ENCODE data around the gene GMFB. TPM values are rescaled to one million over a fixed set of nuclear protein-coding genes. Genes with fewer than 3 reads are reported as not detected.

The GMFB gene
- polyA plus RNA-seq, 2 of the 4 experiments (the other 2 are of a cell fraction) = 45.5 to 66.7 TPM

DNA sequence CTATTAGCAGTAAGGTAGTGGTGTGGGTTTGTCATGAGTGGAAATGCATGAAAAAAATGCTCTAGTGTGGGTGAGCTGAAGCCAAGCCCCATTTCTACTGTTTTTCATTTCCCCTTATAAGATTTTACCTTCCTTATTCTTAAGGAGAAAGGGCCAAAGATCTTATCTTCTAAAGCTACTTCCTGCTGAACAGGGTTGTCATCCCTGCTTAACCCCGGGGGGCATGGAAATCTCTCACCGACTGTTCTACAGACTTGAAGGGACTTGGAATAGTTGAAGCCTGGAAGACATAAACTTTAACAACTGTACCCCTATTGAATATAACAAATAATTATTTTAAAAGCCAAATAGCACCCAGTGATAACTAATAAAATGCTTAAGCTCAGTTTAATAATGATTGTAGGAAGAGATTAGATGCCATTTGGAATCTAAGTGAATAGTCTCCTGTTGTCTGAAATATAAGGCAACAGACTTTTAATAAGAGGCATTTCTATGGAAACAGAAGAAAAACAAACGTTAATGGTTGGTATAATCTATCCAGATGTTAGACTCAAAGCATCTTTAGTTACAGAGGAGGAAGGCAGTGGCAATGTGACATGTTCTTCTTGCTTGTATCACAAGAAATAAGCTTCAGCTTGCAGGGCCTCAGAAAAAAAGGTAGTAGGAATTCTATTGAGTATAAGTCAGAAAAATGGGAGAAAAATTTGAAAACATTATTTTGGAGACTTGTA is 1.8 kb upstream of the GMFB start:
- POLR2A ChIA-PET = no interaction called here
- Histone ChIP-seq H3K9me3 (no peaks in the 10 kb centered on the region), H3K27ac (no peak overlapping the region), H3K4me1 (peaks cover 18% of the 10 kb centered on the region; the same call in 2 of the 3 replicates), H3K4me3 (no peak overlapping the region), H3K4me2 (no peak overlapping the region)
- no peak for ATAC-seq
- CTCF ChIA-PET = interaction anchor here (1.2 to 8.0 kb wide), 2 partner anchors 10 to 18 kb away, joined by 4 to 66 read pairs; partner anchors contain the start of gene CGRRF1
- DNase-seq (ENCODE audit: low read depth in 1 of 2, low spot score in 1 of 2) = no peak
- FAIRE-seq = no peak
- WGBS (ENCODE audit: missing lambda C conversion rate) = 61% methylated on average over 3 of the region's 3 CpGs
- TF ChIP-seq JUNB (IDR thresholded peaks at IDR 0.05) = no peak
- no peak for TF ChIP-seq NPAS2 (CRISPR knock-in tag; IDR thresholded peaks at IDR 0.05; ENCODE audit: borderline replicate concordance)
- TF ChIP-seq HOXB5 (CRISPR knock-in tag; IDR thresholded peaks at IDR 0.05) = no peak
- TF ChIP-seq, protein P1, sequence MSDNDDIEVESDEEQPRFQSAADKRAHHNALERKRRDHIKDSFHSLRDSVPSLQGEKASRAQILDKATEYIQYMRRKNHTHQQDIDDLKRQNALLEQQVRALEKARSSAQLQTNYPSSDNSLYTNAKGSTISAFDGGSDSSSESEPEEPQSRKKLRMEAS (IDR thresholded peaks at IDR 0.05) = no peak
- no peak for TF ChIP-seq JUN (IDR thresholded peaks at IDR 0.05)
- TF ChIP-seq ZC3H11A (IDR thresholded peaks at IDR 0.05) = no peak
- TF ChIP-seq, protein P2, sequence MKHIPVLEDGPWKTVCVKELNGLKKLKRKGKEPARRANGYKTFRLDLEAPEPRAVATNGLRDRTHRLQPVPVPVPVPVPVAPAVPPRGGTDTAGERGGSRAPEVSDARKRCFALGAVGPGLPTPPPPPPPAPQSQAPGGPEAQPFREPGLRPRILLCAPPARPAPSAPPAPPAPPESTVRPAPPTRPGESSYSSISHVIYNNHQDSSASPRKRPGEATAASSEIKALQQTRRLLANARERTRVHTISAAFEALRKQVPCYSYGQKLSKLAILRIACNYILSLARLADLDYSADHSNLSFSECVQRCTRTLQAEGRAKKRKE (CRISPR knock-in tag; IDR thresholded peaks at IDR 0.05; ENCODE audit: low read depth) = no peak
- no peak for TF ChIP-seq KDM5A (IDR thresholded peaks at IDR 0.05)
- no peak for TF ChIP-seq FOSB (CRISPR knock-in tag; IDR thresholded peaks at IDR 0.05)
- no peak for TF ChIP-seq HDAC2 (IDR thresholded peaks at IDR 0.05)
- TF ChIP-seq, protein P3, sequence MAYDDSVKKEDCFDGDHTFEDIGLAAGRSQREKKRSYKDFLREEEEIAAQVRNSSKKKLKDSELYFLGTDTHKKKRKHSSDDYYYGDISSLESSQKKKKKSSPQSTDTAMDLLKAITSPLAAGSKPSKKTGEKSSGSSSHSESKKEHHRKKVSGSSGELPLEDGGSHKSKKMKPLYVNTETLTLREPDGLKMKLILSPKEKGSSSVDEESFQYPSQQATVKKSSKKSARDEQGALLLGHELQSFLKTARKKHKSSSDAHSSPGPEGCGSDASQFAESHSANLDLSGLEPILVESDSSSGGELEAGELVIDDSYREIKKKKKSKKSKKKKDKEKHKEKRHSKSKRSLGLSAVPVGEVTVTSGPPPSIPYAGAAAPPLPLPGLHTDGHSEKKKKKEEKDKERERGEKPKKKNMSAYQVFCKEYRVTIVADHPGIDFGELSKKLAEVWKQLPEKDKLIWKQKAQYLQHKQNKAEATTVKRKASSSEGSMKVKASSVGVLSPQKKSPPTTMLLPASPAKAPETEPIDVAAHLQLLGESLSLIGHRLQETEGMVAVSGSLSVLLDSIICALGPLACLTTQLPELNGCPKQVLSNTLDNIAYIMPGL (CRISPR knock-in tag; IDR thresholded peaks at IDR 0.05; ENCODE audit: borderline replicate concordance) = no peak
- TF ChIP-seq, protein P4, sequence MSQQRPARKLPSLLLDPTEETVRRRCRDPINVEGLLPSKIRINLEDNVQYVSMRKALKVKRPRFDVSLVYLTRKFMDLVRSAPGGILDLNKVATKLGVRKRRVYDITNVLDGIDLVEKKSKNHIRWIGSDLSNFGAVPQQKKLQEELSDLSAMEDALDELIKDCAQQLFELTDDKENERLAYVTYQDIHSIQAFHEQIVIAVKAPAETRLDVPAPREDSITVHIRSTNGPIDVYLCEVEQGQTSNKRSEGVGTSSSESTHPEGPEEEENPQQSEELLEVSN (IDR thresholded peaks at IDR 0.05; ENCODE audit: borderline replicate concordance, low read depth) = no peak
- TF ChIP-seq RAD21 (conservative IDR thresholded peaks at IDR 0.05 in 1 of 2, IDR thresholded peaks at IDR 0.05 in 1 of 2) = no peak
- TF ChIP-seq CHD4 (IDR thresholded peaks at IDR 0.05; ENCODE audit: borderline replicate concordance) = no peak
- TF ChIP-seq SMC3 (IDR thresholded peaks at IDR 0.05) = no peak
- TF ChIP-seq, protein P5, sequence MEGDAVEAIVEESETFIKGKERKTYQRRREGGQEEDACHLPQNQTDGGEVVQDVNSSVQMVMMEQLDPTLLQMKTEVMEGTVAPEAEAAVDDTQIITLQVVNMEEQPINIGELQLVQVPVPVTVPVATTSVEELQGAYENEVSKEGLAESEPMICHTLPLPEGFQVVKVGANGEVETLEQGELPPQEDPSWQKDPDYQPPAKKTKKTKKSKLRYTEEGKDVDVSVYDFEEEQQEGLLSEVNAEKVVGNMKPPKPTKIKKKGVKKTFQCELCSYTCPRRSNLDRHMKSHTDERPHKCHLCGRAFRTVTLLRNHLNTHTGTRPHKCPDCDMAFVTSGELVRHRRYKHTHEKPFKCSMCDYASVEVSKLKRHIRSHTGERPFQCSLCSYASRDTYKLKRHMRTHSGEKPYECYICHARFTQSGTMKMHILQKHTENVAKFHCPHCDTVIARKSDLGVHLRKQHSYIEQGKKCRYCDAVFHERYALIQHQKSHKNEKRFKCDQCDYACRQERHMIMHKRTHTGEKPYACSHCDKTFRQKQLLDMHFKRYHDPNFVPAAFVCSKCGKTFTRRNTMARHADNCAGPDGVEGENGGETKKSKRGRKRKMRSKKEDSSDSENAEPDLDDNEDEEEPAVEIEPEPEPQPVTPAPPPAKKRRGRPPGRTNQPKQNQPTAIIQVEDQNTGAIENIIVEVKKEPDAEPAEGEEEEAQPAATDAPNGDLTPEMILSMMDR (IDR thresholded peaks at IDR 0.05) = no peak
- no peak for TF ChIP-seq ZSCAN20 (CRISPR knock-in tag; IDR thresholded peaks at IDR 0.05)
- no peak for TF ChIP-seq GATA3 (IDR thresholded peaks at IDR 0.05; ENCODE audit: borderline replicate concordance)
- no peak for TF ChIP-seq EP300 (IDR thresholded peaks at IDR 0.05)

DNA sequence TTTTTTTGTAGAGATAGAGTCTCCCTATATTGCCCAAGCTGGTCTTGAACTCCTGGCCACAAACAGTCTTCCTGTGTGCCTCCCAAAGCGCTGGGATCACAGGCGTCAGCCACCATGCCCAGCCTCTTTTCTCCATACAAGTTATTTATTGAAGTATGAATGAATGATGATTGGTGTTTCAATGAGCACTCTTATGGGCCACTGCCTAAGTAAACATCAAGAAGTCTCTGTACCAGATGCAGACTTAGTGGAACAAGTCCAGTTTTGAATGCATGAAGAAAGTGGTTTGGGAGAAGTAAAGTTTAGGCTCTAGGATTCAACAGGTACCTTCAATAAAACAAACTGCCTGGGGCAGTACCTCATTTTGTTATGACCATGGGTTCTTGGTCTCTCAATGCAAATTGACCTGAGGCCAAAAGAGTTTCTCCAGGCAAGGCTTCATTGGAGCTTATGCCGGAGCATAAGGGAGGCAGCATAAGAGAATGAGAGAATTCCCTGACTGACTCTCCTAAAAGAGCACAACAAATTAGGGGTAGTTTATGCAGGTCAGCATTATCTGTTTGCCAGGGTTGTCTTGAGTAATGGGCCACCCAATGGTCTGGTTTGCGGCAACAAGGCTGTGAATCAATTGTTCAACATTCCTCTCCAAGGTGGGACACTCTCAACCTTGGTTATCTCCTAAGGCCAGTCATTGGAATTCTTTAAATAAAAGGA is 1.1 kb upstream of the GMFB start:
- DNase-seq (ENCODE audit: low read depth in 1 of 2, low spot score in 1 of 2) (no peak), FAIRE-seq (no peak), ATAC-seq (no peak)
- peak overlapping the region; percentile 87 for H3K4me2 ChIP-seq
- no peak for TF ChIP-seq EHMT2 (IDR thresholded peaks at IDR 0.05; ENCODE audit: low read depth)
- no peak for TF ChIP-seq TFCP2L1 (CRISPR knock-in tag; IDR thresholded peaks at IDR 0.05)
- TF ChIP-seq MYC (IDR thresholded peaks at IDR 0.05; ENCODE audit: borderline replicate concordance, low read length) = no peak
- no peak for TF ChIP-seq ZC3H11A (IDR thresholded peaks at IDR 0.05)
- TF ChIP-seq MAFK (IDR thresholded peaks at IDR 0.05; ENCODE audit: partially characterized antibody) = peak; percentile 23
- TF ChIP-seq KDM1A (IDR thresholded peaks at IDR 0.05; ENCODE audit: low read depth) = no peak
- ChIA-PET POLR2A (interaction anchor here (2.7 kb wide), 1 partner anchor 20 kb away, joined by 13 read pairs; the partner anchor contains the start of gene CGRRF1), CTCF (interaction anchor here (0.7 to 8.0 kb wide), 7 partner anchors 9 to 255 kb away, joined by 3 to 66 read pairs (median 3); partner anchors contain the start of gene CGRRF1)
- peak overlapping the region; percentile 95 to 98 for H3K27ac ChIP-seq
- no peaks in the 10 kb centered on the region for H3K9me3 ChIP-seq
- 95% methylated on average over 4 of the region's 4 CpGs for WGBS (ENCODE audit: missing lambda C conversion rate)
- H3K4me1 ChIP-seq = peaks cover 18% of the 10 kb centered on the region; the same call in 2 of the 3 replicates
- peak overlapping the region; percentile 84 for H3K4me3 ChIP-seq

All from A549 (cell line).